ACHN (cell line): ENCODE measurements around the gene RNF123.
"Not testable (repeated sequence)": the region's sequence is repeated elsewhere in the genome, so short reads cannot be mapped to it uniquely, and the experiment has no call there.

Experiments used
- DNase-seq: peaks from one replicate; pipeline ENCODE4 v3.0.0-alpha.2; 2015
- in situ Hi-C: cut with HindIII; loops from 2 replicates; pipeline ENCODE4 v1.10.0; 2017; ENCODE audit warnings: low sequenced_read_pairs, low pct_ligation_motif_present, low pct_unique_long_range_greater_than_20kb

The RNF123 gene

GRCh38 chr3:49724586-49724985 is 35.2 kb downstream of the RNF123 start:
- in situ Hi-C loops: no loop called here

GRCh38 chr3:49725906-49726681 is 36.7 kb downstream of the RNF123 start:
- no peak for DNase-seq
- in situ Hi-C loops: no loop called here

More at GRCh38 chr3:49724586-49724985, 35.2 kb downstream of the RNF123 start:
- no peak for DNase-seq

- DNase-seq: no peak
- in situ Hi-C loops: no loop called here
These were observed 38.0 kb downstream of the RNF123 start for GRCh38 chr3:49727154-49727923.

- in situ Hi-C loops: no loop called here
- DNase-seq: no peak
These were observed 38.6 kb downstream of the RNF123 start for GRCh38 chr3:49727924-49728361.

GRCh38 chr3:49729966-49730609 is 40.7 kb downstream of the RNF123 start:
- DNase-seq: no peak
- in situ Hi-C loops: no loop called here

GRCh38 chr3:49732597-49732996 is 43.2 kb downstream of the RNF123 start:
- in situ Hi-C loops: no loop called here
- DNase-seq: no peak

- in situ Hi-C loops: no loop called here
- DNase-seq: no peak
These were observed 44.2 kb downstream of the RNF123 start for GRCh38 chr3:49733551-49733950.

- in situ Hi-C loops: no loop called here
- no peak for DNase-seq
These were observed 45.4 kb downstream of the RNF123 start for GRCh38 chr3:49734752-49735151.

- in situ Hi-C loops: no loop called here
These were observed 48.8 kb downstream of the RNF123 start for GRCh38 chr3:49738067-49738713.

GRCh38 chr3:49740427-49740826 is 51.1 kb downstream of the RNF123 start:
- in situ Hi-C loops: no loop called here

More at GRCh38 chr3:49738067-49738713, 48.8 kb downstream of the RNF123 start:
- DNase-seq: no peak

GRCh38 chr3:49745986-49746385 is 56.6 kb downstream of the RNF123 start:
- in situ Hi-C loops: no loop called here
- DNase-seq: no peak

More at GRCh38 chr3:49740427-49740826, 51.1 kb downstream of the RNF123 start:
- DNase-seq: no peak

- in situ Hi-C loops: no loop called here
- DNase-seq: no peak
These were observed 58.6 kb downstream of the RNF123 start for GRCh38 chr3:49747792-49748480.

- in situ Hi-C loops, DNase-seq: not testable (repeated sequence)
These were observed 59.5 kb downstream of the RNF123 start for GRCh38 chr3:49748874-49749273.

GRCh38 chr3:49750056-49750455 is 60.7 kb downstream of the RNF123 start:
- no peak for DNase-seq
- in situ Hi-C loops: no loop called here

GRCh38 chr3:49751501-49751900 is 62.1 kb downstream of the RNF123 start:
- in situ Hi-C loops: no loop called here
- no peak for DNase-seq

- DNase-seq: no peak
- in situ Hi-C loops: no loop called here
These were observed 65.2 kb downstream of the RNF123 start for GRCh38 chr3:49754536-49754935.

GRCh38 chr3:49756036-49756435 is 66.7 kb downstream of the RNF123 start:
- DNase-seq: no peak
- in situ Hi-C loops: no loop called here

- in situ Hi-C loops: no loop called here
- DNase-seq: no peak
These were observed 67.8 kb downstream of the RNF123 start for GRCh38 chr3:49757197-49757596.
